NCI-H187 treated with DMSO at 0.1 percent for 48 hours (cell line): ENCODE measurements around the gene PTCH2.
A peak's percentile ranks its signal among the peaks of the same experiment; 100 is the strongest.

Experiments
- DNase-seq: peaks from one replicate; lab custom pipeline; 2025; lab: John Stamatoyannopoulos, UW

Gene PTCH2

GRCh38 chr1:44777969-44778635, 65.0 kb downstream of the PTCH2 start:
- no peak for DNase-seq

- DNase-seq = no peak
Observed at GRCh38 chr1:44777547-44777946, 65.5 kb downstream of the PTCH2 start.

DNA sequence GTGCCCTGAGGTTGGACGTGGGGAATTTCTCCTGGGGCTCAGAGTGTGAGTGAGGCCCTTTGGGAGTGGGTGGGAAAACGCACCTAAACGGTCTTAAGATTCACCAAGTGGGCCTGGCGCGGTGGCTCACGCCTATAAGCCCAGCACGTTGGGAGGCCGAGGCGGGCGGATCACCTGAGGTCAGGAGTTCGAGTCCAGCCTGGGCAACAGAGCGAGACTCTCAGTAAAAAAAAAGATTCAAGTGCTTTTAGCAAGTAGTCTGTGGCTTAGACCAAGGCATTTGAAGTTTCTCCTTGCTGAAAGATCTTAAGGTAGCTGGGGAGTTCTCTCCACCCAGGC, 66.4 kb downstream of the PTCH2 start:
- no peak for DNase-seq

- DNase-seq = no peak
Observed at GRCh38 chr1:44775930-44776729, 66.9 kb downstream of the PTCH2 start.

- DNase-seq = peak; percentile 69
Observed at GRCh38 chr1:44775078-44775929, 67.7 kb downstream of the PTCH2 start, which contains the start of gene RPS8. RPS8 (plus strand) TSS chr1:44775540; CDS start chr1:44775597, 57 bp downstream.
